IPS-18c (cell line): ENCODE results near the gene CWC27.
"Not testable (repeated sequence)": the region's sequence is repeated elsewhere in the genome, so short reads cannot be mapped to it uniquely, and the experiment has no call there.

Experiments
- H3K4me3 ChIP-seq: 2 replicates; pipeline ENCODE4 v1.7.0; 2013; ENCODE audit warnings: low read depth, mild to moderate bottlenecking, low read length, moderate library complexity; ENCODE audit not compliant: insufficient read depth
- H3K9me3 ChIP-seq: one replicate; pipeline ENCODE4 v1.6.1; 2013; ENCODE audit warnings: mild to moderate bottlenecking, low read length, moderate library complexity; ENCODE audit not compliant: control insufficient read depth, insufficient read depth

The CWC27 gene

GRCh38 chr5:64822320-64822719 is 53.6 kb downstream of the CWC27 start:
- H3K9me3 ChIP-seq: no peaks in the 10 kb centered on the region

GRCh38 chr5:64826541-64826940 is 57.8 kb downstream of the CWC27 start:
- H3K9me3 ChIP-seq: no peaks in the 10 kb centered on the region
- H3K4me3 ChIP-seq: no peak overlapping the region

More at GRCh38 chr5:64822320-64822719, 53.6 kb downstream of the CWC27 start:
- H3K4me3 ChIP-seq: no peak overlapping the region

GRCh38 chr5:64827703-64828102 is 59.0 kb downstream of the CWC27 start:
- Histone ChIP-seq H3K9me3 (no peaks in the 10 kb centered on the region), H3K4me3 (no peak overlapping the region)

GRCh38 chr5:64830650-64831049 is 61.9 kb downstream of the CWC27 start:
- H3K4me3 ChIP-seq, H3K9me3 ChIP-seq: not testable (repeated sequence)

- Histone ChIP-seq H3K9me3 (no peaks in the 10 kb centered on the region), H3K4me3 (no peak overlapping the region)
Measured at GRCh38 chr5:64831996-64832395, 63.3 kb downstream of the CWC27 start.

- no peak overlapping the region for H3K4me3 ChIP-seq
- H3K9me3 ChIP-seq: no peaks in the 10 kb centered on the region
Measured at GRCh38 chr5:64834037-64834436, 65.3 kb downstream of the CWC27 start.

GRCh38 chr5:64834611-64835010 is 65.9 kb downstream of the CWC27 start:
- H3K9me3 ChIP-seq: no peaks in the 10 kb centered on the region
- no peak overlapping the region for H3K4me3 ChIP-seq

GRCh38 chr5:64835266-64835665 is 66.5 kb downstream of the CWC27 start:
- H3K4me3 ChIP-seq: no peak overlapping the region

GRCh38 chr5:64836190-64836755 is 67.5 kb downstream of the CWC27 start:
- H3K4me3 ChIP-seq: no peak overlapping the region

More at GRCh38 chr5:64835266-64835665, 66.5 kb downstream of the CWC27 start:
- H3K9me3 ChIP-seq: no peaks in the 10 kb centered on the region

GRCh38 chr5:64836786-64837185 is 68.1 kb downstream of the CWC27 start:
- Histone ChIP-seq H3K4me3 (no peak overlapping the region), H3K9me3 (no peaks in the 10 kb centered on the region)

More at GRCh38 chr5:64836190-64836755, 67.5 kb downstream of the CWC27 start:
- H3K9me3 ChIP-seq: no peaks in the 10 kb centered on the region

- Histone ChIP-seq H3K9me3 (no peaks in the 10 kb centered on the region), H3K4me3 (no peak overlapping the region)
Measured at GRCh38 chr5:64838376-64838775, 69.6 kb downstream of the CWC27 start.

- H3K4me3 ChIP-seq: no peak overlapping the region
- no peaks in the 10 kb centered on the region for H3K9me3 ChIP-seq
Measured at GRCh38 chr5:64838803-64839202, 70.1 kb downstream of the CWC27 start.

GRCh38 chr5:64839936-64840335 is 71.2 kb downstream of the CWC27 start:
- H3K4me3 ChIP-seq: no peak overlapping the region
- H3K9me3 ChIP-seq: no peaks in the 10 kb centered on the region

- no peaks in the 10 kb centered on the region for H3K9me3 ChIP-seq
Measured at GRCh38 chr5:64840958-64841357, 72.2 kb downstream of the CWC27 start.

GRCh38 chr5:64853777-64854176 is 85.0 kb downstream of the CWC27 start:
- Histone ChIP-seq H3K4me3 (no peak overlapping the region), H3K9me3 (no peaks in the 10 kb centered on the region)

More at GRCh38 chr5:64840958-64841357, 72.2 kb downstream of the CWC27 start:
- no peak overlapping the region for H3K4me3 ChIP-seq

GRCh38 chr5:64854855-64855254 is 86.1 kb downstream of the CWC27 start:
- Histone ChIP-seq H3K9me3 (no peaks in the 10 kb centered on the region), H3K4me3 (no peak overlapping the region)

GRCh38 chr5:64859881-64860280 is 91.2 kb downstream of the CWC27 start:
- no peak overlapping the region for H3K4me3 ChIP-seq
- H3K9me3 ChIP-seq: no peaks in the 10 kb centered on the region

- Histone ChIP-seq H3K4me3 (no peak overlapping the region), H3K9me3 (no peaks in the 10 kb centered on the region)
Measured at GRCh38 chr5:64861281-64861680, 92.6 kb downstream of the CWC27 start.

- no peak overlapping the region for H3K4me3 ChIP-seq
Measured at GRCh38 chr5:64864171-64864570, 95.4 kb downstream of the CWC27 start.

More at GRCh38 chr5:64864171-64864570, 95.4 kb downstream of the CWC27 start:
- H3K9me3 ChIP-seq: no peaks in the 10 kb centered on the region
